Endometrial microvascular endothelial cells (primary cell): ENCODE measurements around the gene TSTD1. TPM values are rescaled to one million over a fixed set of nuclear protein-coding genes. Genes with fewer than 3 reads are reported as not detected.

Experiments
- total RNA-seq: library from RNA; depleted of rRNA; stranded (reverse); fragments of >200 nt; gene quantifications from one replicate; pipeline ENCODE4 v1.2.3, GENCODE V29; 2015; ENCODE audit errors: inconsistent ontology term

Gene TSTD1
- total RNA-seq, 1 donor from 2014 or later = not detected

Other genes with a start within 250 kb of the TSTD1 start
- gene LY9, start 242.8 kb downstream of the TSTD1 start, total RNA-seq = not detected
- gene CD244, start 176.1 kb downstream of the TSTD1 start, total RNA-seq = not detected
- not detected for gene ITLN1, start 153.8 kb downstream of the TSTD1 start, total RNA-seq
- not detected for gene ITLN2, start 84.2 kb downstream of the TSTD1 start, total RNA-seq
- 84.0 TPM for gene F11R, start 17.8 kb downstream of the TSTD1 start, total RNA-seq
- gene USF1, start 7.0 kb upstream of the TSTD1 start, total RNA-seq = 119 TPM
- not detected for gene ARHGAP30, start 30.9 kb upstream of the TSTD1 start, total RNA-seq
- gene NECTIN4, start 50.6 kb upstream of the TSTD1 start, total RNA-seq = not detected
- 0.46 TPM for gene KLHDC9, start 59.4 kb upstream of the TSTD1 start, total RNA-seq
- gene PFDN2, start 79.1 kb upstream of the TSTD1 start, total RNA-seq = 49.2 TPM
- gene NIT1, start 79.1 kb upstream of the TSTD1 start, total RNA-seq = 31.9 TPM
- gene DEDD, start 93.7 kb upstream of the TSTD1 start, total RNA-seq = 28.3 TPM
- 74.1 TPM for gene UFC1, start 115.0 kb upstream of the TSTD1 start, total RNA-seq
- 11.8 TPM for gene USP21, start 120.5 kb upstream of the TSTD1 start, total RNA-seq
- gene PPOX, start 127.5 kb upstream of the TSTD1 start, total RNA-seq = 19.2 TPM
- gene B4GALT3, start 138.5 kb upstream of the TSTD1 start, total RNA-seq = 46.3 TPM
- gene ADAMTS4, start 160.1 kb upstream of the TSTD1 start, total RNA-seq = 17.7 TPM
- gene NDUFS2, start 163.4 kb upstream of the TSTD1 start, total RNA-seq = 161 TPM
- gene FCER1G, start 176.3 kb upstream of the TSTD1 start, total RNA-seq = not detected
- not detected for gene APOA2, start 184.7 kb upstream of the TSTD1 start, total RNA-seq
- 24.8 TPM for gene TOMM40L, start 187.1 kb upstream of the TSTD1 start, total RNA-seq
- not detected for gene NR1I3, start 199.2 kb upstream of the TSTD1 start, total RNA-seq
- not detected for gene PCP4L1, start 219.8 kb upstream of the TSTD1 start, total RNA-seq